Hematopoietic multipotent progenitor cell (in vitro differentiated cells): Measurements from ENCODE around the gene ZSCAN20. TPM values are rescaled to one million over a fixed set of nuclear protein-coding genes. Genes with fewer than 3 reads are reported as not detected.

Experiments used
- DNase-seq, 3 donors: peaks; one replicate each; pipeline ENCODE4 v3.0.0-alpha.2; 2011 to 2015; ENCODE audit warnings: low read depth in 2 of 3, low spot score in 2 of 3
- total RNA-seq: library from RNA; depleted of rRNA; stranded (reverse); fragments of >200 nt; gene quantifications from one replicate; pipeline ENCODE4 v1.2.3, GENCODE V29; 2012

ZSCAN20 gene
- 1.9 TPM for total RNA-seq

DNA sequence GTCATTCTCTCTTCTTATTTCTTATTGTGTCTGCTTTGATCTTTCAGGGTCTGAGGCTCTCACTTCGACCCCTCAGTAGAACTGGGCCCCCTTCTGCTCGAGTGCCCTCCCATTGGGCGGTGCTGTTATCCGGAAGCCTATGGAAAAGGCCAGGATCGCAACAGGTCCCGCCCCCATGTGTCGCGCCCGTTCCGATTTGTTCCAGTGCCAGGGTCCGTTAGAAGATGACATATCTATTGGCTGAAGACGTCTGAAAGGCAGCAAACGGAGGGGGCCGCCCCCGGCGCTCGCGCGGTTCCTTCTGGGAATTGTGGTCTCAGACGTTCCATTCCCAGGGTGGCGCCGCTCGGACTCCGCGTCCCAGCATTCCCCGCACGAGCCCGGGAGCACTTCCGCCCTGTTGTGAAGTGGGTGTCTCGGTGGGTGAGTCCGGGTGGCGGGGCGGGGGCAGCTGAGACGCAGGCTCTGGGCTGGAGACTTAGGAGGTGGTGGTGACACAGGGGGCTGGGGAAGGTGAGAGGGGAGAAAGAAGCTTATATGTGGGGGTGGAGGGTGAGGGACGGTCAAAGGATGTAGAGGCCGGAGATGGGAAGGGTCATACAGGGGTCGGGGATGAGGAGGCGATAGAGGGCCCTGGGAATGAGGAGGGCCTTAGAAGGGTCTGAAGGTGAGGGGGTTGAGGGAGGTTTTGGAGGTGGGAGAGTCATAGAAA, at the start of gene ZSCAN20:
ZSCAN20 (plus strand) TSS at position 377 of the 712 bp plus-strand sequence. CDS start 6,644 bp downstream, outside the sequence.
- DNase-seq, result peak; percentile 50 to 94 (median 90)

DNA sequence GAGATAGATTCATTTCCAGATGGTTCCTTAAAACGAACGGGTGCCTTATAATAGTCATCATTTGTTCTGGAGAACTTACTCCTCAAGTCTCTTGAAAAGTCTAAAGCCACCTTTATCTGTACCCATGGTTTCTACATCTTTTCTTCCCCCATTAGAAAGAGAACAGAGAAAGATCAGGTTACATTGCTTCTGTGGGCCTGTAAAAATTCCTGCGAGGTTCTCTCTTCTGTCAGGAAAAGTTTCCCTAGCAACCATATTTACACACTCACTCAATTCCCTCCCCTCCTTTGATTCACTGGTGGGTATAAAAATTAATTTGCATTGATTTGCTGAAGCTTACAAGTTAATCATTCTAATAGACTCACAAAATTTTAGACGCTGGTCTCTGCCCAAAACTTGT, 48.2 kb upstream of the ZSCAN20 start:
- DNase-seq, result no peak

DNA sequence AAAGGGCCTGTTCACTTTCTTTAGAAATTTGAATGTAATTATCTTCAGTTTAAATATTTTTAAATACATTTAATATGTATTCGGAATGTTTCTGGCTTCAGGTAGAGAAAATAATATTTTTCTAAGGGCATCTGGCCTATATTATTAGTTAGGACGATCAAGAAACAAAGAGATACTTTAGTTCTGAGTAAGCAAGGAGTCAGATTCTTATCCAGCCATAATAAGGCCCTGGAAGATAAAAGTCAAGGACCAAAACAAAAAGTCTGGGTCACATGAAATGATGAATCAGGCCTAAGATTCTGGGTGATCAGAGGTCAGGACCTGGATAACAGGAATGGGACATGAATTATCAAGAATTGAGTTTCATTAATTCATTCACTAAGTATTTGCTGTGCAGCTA, 47.8 kb upstream of the ZSCAN20 start:
- no peak for DNase-seq

DNA sequence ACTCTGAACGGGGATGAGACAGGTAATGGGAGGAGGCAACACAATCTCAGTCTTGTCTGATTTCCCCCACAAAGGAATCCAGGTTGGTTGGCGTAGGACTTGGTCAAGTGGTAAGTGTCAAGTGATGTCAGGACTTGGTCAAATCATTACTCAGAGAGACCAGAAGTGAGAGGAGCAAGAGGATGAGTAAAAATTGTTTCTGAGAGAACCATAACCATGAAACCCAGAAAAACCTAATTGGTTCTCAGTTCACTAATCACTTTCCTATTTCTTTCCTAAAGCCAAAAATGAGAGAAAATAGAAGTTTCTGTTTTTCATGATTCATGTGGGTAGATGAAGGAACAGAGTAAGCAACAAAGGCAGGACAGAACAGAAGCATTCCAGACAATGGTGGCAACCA, 46.5 kb upstream of the ZSCAN20 start:
- no peak for DNase-seq

DNA sequence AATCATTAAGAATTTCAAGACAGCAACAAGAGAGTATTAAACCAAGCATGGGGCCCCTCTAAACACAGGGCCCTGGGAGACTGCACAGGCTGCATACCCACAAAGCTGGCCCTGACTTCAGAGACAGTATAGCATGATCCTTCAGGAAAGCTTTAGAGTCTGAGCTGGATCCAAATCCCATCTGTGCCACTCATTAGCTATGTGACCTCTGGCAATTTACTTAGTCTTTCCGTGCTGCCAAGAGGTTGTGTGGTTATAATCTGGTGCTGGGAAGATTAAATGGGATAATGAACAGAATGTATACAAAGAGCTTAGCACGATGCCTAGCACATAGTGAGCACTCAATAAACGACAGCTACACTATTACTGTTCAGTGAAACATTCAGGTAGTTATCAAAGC, 45.5 kb upstream of the ZSCAN20 start:
- DNase-seq, result no peak

DNA sequence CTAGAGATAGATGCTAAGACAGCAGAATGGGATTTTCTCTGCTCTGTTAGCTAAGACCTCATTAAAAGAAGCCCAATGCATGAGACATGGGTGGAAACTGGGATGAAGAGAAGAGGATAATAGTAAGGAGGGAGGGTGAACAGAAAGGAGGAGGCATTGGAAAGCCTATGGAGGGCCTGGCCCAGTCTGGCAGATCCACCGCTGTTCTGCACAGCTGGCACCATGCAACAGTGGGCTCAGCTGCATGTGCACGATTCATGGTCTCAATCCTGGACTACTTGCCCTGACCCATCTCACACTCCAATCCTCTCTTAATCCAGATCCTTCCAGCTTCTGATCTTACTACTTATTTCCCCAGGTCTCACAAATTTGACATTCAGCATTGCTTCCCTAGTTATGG, 43.8 kb upstream of the ZSCAN20 start:
- DNase-seq, result no peak

DNA sequence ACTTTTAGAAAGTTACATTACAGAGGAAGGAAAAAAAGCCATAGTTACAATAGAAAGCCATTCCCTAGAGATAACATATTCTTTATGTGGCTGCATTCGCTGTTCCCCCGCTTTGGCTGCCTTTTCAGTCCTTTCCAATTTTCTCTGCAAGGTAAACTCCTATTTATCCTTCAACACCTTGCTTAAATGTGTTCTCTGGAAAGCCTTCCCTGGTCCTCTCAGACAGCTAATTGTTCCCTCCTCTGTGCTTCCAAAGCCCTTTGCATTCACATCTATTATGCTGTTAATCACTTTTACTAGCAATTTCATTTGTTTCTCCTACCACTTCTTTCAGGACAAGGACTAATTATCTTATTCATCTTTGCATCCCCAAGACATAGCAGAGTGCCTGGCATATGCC, 43.1 kb upstream of the ZSCAN20 start:
- no peak for DNase-seq

DNA sequence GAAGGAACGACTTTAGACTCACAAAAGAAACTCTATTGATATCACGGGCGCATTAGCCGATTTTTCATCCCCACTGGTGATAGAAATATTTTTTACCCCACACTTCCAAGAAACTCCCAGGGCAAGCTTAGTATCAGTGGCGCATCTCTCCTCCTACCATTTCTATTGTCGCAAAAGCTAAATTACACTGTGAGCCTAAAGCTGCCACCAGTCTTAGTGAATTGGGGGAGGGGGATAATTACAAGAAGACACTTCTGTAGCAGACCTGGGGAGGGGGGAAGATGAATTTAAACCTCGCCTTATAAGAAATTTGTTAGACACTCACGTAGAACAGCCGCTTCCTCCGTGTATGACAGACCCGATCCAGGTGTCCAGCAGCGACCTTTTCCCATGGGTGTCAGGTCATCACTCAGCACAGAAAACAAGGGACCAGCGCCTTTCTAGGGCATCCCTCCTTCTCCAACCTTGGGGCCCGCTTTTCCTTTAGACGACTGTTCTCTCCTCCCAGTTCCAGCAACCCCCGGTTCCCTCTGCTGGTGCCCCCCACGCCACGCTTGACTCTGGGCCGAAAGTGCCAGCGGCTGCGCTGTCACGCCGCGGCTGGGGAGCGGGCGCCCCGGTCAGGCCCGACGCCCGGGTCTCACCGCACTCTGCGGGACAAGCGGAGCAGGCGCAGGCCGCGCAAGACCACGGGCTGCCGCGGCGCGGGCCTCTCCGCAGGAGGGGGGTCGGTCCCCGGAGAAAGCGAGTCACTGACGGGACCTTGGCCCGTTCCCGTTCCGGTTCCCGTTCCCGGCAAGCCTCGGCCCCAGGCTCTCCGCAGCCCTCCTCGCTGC, 42.4 kb upstream of the ZSCAN20 start:
- peak in 2 of 3 donors; percentile 49 to 59 for DNase-seq

DNA sequence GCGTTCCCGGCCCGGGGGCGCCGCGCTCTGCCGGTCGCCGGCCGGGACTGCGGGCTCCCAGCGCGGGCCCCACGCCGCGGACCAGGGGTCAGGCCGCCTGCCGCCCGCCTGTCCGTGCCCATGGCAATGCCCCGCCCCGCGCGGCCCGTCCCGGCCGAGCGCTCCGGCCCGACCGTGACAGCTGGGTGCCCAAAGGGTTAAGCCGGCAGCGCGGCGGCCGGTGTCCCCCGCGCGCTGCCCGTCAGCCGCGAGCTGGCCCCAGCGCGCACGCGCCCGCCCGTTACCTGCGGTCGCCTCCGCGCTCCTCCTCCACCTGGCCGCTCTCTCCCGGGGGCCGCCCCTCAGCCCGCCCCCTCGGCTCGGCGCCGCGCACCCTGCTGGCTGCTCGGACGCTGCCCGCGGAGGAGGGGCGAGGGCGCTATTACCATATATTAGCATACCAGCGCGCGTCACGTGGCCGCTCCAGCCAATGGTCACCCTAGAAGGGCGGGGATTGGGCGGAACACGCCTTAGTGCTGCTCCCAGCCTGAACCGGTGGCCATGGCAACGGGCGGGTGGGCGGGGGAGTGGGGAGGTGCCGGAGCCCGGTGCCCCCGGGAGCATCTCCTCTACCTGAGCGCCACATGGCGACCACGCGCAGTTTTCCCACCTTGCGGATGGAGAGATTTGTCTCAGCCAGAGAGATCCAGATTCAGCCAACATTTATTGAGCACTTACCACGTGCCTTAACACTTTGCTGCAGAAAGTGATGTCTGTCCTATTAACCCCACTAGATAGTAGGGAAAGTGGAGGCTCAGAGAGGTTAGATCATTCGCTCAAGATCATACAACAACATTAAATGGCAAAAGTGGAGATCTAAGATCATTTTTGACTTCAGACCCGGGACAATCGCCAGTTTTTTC, 41.5 kb upstream of the ZSCAN20 start, which contains the start of gene PHC2:
PHC2 (minus strand) TSS at position 404 of the 902 bp plus-strand sequence. CDS start 55,556 bp downstream, outside the sequence.
- peak; percentile 78 to 98 (median 96) for DNase-seq

DNA sequence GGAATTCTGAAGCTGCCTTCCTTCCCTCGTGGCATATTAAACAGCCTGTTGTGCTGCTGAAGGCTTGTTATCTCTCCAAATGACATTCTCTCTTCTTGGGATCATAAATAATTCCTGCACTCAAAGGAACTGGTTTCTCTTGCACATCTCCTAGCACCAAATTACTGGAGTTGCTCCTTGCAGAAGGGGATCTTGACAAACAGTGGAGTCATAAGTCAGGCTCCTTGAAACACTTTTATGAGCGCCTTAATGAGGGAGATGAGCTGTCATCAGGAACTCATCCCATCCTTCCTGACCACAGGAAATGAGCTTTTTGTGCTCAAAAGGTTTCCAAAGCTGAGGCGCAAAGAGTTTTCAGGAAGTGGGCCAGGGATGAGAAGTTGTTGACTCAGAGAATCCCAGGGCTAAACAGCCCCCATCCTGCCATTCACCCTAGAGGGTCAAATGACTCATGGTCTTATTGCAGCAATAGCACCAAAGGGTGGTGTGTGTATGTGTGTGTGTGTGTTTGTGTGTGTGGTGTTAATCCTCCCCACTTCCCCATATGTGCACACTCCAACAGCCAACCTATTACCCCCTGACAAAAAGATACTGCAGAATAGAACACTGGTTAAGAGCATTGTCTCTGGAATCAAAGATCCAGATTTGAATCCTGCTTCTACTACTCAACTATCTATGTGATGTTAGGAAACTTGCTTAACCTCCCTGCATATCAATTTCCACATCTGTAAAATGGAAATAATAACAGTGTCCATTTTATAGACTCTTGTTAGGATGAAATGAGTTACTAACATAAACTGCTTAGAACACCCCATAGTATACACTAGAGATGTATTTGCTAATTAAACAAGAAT, 38.7 kb upstream of the ZSCAN20 start:
- DNase-seq, result peak in 2 of 3 donors; percentile 73 to 77

DNA sequence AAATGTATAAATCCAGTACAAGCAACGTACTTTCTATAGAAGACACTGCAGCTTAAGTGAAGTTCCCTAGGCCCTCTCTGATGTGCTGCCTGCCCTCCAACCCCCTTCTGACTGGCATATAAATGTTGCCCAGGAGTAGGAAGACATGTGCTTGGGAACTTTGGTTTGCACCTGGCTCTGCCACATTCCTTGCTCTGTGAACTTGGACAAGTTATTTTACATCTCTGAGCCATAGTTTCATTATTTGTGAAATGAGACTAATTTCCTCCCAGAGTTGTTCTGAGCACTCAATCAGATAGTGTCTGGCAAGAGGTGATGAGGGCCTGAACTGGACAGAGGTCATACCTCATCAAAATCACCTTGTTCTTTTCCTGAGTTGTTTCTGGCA, 38.1 kb upstream of the ZSCAN20 start:
- no peak for DNase-seq

DNA sequence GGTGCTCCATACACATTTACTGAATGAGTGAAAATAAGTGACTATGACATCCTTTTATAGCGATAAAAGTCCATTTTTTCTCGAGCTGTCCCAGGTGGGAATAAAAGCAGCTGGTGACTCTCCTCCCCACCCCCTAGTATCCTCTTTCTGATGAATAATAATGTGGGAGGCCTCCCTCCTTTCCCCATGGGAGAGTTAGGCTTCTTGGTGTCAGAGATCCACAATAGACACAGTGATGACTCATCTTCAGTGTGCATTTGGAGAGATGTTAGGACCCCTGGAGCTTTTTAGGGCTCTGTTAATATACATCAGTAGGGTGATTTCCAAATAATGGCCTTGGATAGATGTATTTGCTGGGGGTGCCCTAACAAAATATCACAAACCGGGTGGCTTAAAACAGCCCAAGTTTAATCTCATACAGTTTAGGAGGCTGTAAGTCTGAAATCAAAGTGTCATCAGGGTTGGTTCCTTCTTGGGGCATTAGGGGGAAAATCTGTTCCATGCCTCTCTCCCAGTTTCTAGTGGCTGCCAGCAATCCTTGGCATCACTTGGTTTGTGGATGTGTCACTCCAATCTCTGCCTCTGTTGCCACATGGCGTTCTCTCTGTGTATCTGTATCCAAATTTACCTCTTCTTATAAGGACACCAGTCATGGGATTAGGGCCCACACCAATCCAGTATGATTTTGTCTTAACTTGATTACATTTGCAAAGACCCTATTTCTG, 37.2 kb upstream of the ZSCAN20 start:
- DNase-seq, result no peak

DNA sequence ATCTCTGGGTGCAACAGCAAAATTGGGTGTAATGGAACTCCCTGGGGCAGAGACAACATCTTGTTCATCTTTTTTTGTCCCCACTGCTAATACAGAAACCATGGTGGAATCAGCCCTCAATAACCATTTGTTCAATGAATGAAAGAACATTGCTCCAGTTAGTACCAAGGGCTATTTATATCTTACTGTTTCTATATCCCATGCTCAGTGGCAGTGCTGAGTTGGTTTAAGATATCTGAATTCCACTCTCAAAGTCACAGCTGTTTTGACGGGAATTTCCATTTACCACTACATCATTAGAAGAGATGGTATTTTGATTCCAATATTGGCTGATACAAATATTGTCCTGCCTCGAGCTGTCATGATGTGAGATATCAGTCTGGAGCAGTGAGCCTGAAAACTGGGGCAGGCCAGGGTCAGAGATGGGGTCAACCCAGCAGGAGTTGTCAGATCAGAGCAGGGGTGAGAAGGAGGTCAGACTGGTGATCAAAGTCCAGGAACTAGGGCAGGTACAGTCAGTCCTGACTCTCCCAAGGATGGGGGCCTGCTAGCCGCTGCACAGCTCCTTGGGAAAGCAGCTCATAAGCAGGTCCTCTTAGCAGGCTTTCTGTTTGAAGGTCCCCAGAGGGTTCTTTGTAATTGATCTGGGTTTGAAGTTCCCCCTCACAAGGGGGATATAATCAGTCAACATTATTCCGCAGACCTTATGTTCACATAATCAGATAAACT, 35.7 kb upstream of the ZSCAN20 start:
- DNase-seq, result no peak

DNA sequence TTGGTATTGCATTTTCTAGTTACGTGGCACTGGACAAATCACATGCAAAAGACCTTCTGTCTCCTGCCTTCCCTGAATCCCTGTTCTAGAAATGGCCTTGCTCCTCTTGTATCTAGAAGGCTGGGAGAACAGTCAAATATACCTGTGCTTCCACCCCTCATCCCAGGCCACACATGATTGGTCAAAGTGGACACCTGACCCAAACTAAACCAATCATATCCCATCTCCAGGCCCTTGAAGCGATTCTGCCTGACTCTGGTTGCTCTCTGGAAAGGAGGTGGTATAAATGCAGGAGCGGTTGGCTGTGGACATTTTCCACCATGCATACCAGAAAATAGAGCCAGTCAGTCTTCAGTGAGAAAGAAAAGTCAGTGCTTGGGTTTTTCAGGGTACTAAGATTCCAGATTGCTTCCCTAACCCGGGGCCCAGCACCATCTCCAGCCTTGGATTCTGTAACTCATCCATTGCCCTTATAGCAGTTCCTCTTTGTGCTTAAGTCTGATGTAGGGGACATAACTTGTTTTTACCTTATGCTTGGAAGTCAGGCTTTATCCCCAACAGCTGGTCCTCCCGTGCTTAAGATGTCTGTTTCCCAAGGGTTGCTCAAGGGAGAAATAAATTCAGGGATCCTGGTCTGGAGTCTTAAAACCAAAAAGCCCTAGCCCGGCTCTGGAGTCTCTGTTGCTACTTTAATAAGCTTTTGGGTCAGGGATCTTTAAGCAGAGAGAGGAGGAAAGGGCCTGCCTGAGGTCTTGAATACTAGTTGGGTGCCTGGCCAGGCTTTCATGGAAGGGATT, 33.9 kb upstream of the ZSCAN20 start:
- no peak for DNase-seq

DNA sequence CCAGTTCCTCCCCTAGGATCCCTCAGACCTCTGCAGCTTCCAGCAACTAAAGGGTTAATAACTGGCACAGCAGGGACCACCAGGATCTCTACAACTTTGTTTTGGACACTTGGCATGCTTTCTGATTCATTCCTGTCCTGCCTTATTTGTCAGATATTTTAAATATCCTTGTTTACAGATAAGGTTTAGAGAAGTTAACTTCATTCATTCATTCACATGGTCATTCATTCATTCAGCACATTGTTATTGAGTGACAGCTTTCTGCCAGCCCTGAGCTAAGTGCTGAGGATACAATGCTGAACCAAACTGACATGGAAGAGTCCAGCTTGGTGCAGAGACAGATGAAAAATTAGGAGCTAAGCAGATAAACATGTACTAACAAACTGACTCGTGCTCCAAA, 32.8 kb upstream of the ZSCAN20 start:
- no peak for DNase-seq

DNA sequence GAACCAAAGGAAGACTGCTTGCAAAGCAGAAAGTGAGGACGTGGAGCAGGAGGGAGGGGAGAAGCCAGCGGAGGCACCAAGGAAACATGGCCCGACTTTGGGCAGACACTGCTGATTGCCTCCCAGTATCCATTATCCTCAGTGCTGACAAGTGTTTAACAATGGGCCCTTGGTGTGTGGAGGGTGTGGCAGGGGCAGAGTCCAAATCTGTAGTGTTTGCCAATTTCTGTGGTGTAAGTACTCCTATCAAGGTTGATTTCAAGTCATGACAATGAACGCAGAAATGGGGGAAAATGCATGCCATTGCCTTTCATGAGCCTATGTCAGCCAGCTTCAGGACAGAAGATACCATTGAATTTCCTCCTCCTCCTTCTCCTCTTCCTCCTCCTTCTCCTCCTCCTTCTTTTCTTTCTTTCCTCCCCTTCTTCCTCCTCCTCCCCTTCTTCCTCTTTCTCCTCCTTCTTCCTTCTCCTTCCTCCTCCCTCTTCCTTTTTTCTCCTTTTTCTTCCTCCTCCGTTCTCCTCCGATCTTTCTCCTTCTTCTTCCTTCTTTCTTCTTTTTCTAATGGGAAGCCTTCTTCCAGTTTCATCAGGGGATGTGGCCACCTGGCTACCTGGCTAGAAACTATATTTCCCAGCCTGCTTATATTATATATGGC, 31.2 kb upstream of the ZSCAN20 start:
- DNase-seq, result no peak

DNA sequence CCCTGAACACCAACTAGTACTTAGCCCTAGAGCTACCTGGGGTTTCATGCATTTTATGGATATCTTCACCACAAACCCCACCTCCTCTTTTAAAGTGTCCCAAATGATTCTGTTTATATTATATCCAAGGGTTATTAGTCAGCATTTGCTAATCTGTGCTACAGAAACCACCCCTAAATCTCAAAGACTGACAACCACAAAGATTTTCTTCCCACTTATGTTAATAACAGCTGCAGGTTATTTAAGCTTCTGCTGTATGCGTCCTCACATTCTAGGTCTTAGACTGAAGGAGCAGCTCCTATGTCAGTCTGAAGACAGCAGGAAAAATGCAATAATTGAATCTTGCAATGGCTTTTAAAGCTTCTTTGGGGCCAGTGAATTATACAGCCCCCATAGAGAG, 30.3 kb upstream of the ZSCAN20 start:
- DNase-seq, result no peak
